ENCODE data around the gene CLPTM1L.

DNA sequence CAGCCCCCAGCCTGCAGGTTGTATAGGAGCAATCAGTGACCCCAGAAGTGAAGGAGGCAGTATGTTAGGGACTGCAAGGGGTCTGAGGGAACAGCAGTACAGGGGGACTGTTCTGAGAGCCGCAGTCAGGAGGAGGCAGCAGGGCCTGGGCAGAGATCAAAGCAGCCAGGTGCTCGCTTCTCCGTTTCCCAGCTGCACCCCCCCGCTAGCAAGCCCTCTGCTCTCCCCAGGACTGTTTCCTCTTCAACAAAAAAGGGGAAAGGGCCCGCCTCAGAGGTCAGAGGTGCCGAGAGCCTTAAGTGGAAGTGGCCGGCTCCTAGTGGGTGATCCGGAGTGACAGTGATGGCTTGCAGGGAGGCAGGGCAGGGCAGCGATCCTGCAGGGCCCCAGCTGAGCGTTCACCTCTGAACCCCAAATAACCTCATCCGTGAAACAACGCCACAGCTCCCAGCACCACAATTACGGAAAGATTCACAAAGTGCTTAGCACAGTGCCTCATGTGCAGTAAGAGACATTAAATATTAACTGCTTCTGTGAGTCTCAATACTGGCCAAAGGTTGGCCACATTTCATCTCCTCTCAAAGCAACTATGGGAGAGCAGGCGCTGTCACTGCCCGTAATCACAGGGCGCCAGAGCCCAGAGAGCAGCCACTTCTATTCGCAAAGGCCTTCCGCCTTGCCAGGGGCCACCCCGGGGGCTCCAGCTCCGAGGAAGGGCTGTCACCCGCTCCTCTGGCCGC, 8.0 kb downstream of the CLPTM1L start:
- TF ChIP-seq, protein P1, sequence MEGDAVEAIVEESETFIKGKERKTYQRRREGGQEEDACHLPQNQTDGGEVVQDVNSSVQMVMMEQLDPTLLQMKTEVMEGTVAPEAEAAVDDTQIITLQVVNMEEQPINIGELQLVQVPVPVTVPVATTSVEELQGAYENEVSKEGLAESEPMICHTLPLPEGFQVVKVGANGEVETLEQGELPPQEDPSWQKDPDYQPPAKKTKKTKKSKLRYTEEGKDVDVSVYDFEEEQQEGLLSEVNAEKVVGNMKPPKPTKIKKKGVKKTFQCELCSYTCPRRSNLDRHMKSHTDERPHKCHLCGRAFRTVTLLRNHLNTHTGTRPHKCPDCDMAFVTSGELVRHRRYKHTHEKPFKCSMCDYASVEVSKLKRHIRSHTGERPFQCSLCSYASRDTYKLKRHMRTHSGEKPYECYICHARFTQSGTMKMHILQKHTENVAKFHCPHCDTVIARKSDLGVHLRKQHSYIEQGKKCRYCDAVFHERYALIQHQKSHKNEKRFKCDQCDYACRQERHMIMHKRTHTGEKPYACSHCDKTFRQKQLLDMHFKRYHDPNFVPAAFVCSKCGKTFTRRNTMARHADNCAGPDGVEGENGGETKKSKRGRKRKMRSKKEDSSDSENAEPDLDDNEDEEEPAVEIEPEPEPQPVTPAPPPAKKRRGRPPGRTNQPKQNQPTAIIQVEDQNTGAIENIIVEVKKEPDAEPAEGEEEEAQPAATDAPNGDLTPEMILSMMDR (IDR thresholded peaks at IDR 0.05; ENCODE audit: poor library complexity): no peak
- TF ChIP-seq EZH2 (IDR thresholded peaks at IDR 0.05; ENCODE audit: borderline replicate concordance) (no peak), EZH2phosphoT487 (IDR thresholded peaks at IDR 0.05; ENCODE audit: low read depth, severe bottlenecking, unreplicated experiment) (no peak)
